ENCODE results near the gene EHD4. TPM values are rescaled to one million over a fixed set of nuclear protein-coding genes. Genes with fewer than 3 reads are reported as not detected.
A peak's percentile ranks its signal among the peaks of the same experiment; 100 is the strongest.

The EHD4 gene
- total RNA-seq, 1 donor from 2014 or later, result 32.0 TPM

GRCh38 chr15:41877631-41878354 is 94.6 kb downstream of the EHD4 start:
- ATAC-seq, result peak; percentile 17

DNA sequence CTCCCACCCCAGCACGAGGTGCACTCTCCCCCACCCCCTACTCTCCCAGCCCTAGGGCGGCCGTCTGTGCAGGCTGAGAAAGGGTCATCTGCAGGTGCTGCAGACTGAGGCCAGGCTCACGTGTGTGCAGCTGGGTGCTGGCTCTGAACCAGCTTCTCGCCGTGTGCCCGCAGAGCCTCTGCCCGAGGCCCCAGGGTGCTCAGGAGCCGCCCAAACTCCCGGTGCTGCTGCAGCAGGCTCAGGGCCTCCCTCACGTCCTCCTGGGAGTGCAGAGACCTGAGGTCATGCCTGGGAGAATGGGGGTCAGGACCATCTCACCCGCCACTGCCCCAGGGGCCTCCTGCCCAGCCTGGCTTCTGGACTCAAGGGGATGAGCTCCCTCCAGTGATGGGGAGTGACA is 95.7 kb downstream of the EHD4 start:
- ATAC-seq, result no peak

- ATAC-seq, result no peak
Observed at GRCh38 chr15:41876007-41876406, 96.3 kb downstream of the EHD4 start.

DNA sequence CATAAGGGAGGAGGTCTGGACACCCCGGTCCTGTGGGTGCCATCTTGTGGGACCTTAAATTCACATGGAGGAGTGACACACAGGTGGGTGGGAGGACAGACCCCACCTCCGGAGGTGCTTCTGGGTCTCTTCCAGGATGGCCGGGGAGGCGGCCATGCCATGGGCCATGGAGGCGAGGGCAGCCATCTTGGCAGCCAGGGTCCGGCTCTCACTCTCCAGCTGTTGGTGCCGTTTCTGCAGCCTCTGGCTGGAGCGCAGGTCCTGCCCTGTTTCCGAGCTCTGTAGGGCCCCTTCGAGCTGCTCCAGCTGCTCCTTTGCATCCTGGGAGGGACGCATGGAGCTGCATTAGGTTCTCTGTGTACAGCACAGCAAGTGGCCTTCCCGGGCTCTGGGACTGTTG is 97.6 kb downstream of the EHD4 start:
- no peak for ATAC-seq

DNA sequence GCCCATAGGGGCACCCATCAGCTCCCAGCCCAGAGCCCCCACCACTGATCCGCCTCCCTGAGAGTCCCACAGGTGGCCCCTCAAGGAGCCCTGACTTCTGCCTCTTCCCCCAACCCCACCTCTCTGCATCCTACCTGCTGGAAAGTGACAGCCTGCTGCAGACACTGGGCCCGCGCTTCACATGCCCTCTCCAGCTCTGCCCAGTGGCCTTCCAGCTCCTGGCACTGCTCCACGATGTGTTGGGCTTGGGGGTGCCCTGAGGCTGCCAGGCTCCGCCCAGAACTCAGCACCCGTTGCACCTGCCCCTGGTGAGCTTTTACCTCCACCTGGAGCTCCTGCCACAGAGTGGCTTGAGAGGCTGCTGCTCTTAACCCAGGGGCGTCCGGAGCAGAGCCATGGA is 98.6 kb downstream of the EHD4 start:
- no peak for ATAC-seq

- ATAC-seq, result no peak
Observed at GRCh38 chr15:41872166-41872747, 100.1 kb downstream of the EHD4 start.

DNA sequence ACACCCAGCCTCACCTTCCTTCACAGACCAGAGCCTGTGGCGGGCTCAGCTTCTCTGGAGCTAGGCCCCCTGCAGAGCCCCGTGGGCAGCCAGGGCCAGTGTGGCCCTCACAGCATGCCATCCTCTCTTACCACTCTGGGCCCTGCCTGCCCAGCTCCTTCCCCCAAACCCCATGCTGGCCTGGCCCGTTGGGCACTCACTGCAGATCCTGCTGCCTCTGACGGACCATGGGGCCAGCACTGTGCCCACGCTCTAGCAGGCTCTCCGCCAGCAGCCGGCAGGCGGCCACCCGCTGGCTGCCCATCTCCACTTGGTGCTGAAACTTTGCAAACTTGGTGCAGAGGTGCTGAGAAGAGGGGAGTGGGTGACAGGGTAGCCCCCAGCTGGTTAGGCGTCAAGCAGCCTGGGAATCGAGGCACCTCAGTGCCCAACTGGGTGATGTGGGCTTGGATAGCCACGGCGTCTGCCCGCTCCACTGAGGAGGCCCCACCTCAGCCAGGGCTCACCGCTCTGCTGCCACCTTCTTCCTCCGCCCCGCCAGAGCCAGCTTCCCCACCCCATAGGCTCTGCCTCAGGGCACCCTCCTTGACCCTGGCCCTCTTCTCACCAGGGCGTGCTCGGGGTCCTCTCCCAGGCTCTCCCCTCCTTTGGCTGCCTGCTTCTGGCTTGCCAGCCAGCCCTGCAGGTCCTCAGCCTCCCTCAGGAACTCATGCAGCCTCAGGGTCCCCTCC is 101.0 kb downstream of the EHD4 start:
- no peak for ATAC-seq

GRCh38 chr15:41870689-41871081 is 101.7 kb downstream of the EHD4 start:
- ATAC-seq, result peak; percentile 79

DNA sequence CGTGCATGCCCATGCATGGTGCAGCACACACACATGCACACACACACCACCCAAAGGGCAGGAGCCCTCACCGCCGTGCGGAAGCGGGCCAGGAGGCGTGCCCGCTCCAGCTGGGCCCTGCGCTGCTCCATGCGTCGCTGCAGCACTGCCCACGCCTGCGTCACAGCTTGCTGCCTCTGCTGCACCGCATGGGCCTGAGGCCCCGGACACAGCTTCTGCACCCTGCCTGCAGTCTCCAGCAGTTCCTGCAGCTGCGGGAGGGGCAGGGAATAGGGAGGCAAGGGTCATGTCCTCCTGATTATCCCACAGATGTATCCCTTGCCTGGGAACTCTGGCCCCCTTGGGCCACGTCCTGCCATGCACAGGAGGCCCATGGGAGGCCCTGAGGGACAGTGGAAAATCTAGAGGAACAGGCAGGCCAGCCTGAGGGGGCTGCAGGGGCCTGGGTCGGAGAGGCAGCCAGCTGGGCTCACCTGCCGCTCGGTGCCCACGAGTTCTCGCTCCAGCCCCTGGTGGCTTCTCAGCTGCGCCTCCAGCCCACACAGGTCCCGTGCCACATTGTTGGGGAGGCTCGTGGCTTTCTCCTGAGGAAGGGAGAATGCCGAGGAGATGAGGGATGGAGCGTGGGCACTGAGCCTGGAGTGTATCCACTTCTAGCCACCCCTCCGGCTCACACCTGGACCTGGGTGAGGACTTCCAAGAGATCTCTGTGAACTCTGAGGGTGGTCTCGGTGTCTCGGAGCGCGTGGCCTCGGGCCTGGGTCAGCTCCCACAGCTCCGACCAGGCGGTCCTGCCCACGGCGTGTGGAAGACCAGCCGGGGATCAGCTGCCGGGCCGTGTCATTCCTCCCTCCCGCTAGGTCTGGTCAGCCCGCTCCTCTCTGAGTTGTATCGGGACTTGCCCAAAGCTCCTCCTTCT is 102.3 kb downstream of the EHD4 start:
- ATAC-seq, result peak; percentile 64

DNA sequence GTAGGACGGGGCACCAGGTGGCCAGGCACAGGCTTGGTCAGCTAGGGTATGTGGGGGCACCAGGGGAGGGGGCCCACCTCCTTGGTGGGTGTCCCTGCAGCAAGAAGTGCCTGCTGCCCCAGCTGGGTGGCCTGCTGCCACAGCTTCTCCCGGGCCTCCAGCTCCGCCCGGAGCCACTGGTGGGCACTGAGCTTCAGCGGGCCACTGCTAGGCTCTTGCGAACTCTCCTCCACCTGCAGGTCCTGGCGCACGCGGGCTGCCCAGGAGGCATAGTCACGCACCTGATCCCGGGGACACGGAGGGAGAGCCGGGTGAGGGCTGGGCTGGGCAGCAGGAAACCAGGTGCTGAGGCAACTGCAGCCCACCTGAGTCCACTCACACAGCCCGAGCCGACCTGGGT is 104.0 kb downstream of the EHD4 start:
- no peak for ATAC-seq

- no peak for ATAC-seq
Observed at GRCh38 chr15:41866872-41867579, 105.3 kb downstream of the EHD4 start.

DNA sequence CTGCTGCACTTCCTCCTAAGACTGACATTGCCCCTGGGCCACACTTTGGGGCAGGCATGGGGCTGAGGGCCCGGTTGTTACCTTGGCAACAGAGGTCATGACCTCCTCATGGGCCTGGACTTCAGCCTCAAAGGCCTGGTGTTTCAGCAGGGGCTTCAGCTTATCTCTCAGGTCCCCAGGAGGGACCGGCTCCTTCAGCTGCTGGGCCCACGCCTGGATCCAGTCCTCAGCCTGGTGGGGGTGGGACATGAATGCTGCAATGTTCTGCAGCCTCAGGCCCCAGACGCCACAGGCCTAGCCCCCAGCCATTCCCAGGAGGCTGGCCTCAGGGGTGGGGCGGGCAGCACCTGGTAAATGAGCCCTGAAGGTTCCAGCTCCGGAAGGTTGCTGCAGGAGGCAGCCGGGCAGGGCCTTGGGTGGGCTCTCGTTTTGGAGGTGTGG is 106.1 kb downstream of the EHD4 start:
- ATAC-seq, result no peak

DNA sequence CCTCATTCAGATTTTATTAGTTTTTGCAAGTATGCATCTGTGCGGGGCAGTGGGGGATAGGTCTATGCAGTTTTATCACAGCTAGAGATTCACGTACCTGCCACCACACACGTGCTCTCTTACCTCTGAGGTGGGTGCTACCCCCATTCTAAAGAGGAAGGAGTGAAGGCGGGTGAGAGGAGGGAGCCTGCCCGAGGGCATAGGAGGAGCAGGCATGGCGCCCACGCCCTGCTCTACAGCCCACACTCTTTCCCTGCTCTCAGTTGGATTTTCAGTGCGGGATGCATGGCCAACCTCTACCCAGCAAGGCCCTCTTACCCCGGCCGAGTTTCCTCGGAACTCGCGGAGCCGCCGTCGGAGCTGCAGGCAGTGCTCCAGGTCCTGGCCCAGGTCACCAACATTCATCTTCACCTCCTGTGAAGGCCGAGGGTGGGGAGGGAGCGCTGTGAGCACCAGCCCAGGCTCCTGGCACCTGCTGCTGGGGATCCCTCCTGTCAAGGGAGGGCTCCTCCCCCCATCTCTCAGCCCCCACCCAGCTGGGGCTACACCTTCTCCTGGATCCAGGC is 106.8 kb downstream of the EHD4 start:
- ATAC-seq, result no peak

GRCh38 chr15:41862515-41863116 is 109.7 kb downstream of the EHD4 start:
- ATAC-seq, result no peak

DNA sequence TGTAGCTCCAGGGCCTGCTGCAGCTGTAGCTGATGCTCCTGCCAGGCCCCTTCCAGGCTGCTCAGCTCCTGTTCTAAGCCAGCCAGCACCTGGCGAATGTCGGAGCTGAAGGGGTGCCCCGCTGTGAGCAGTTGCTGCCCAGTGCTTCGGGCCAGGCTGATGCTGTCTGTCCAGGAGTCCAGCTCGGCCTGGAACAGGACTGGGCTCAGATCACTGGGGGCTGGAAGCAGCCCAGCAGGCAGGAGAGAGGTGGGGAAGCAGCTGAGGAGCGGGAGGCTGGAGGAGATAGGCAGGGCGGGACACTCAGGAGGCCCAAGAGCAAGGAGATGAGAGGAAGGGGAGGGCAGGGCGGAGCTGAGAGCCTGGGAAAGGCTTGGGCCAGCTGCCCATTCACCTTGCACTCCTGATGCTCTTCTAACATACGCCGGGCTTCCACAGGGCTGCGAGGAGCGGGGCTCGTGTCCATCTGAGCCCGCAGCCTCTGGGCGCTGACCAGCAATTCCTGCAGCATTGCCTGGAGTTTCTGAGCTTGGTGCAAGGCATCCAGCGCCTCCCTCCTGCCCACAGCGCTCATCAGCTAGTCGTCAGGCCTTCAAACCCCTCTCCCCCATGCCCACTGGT is 110.5 kb downstream of the EHD4 start:
- no peak for ATAC-seq

GRCh38 chr15:41860049-41860828 is 112.1 kb downstream of the EHD4 start:
- ATAC-seq, result no peak

DNA sequence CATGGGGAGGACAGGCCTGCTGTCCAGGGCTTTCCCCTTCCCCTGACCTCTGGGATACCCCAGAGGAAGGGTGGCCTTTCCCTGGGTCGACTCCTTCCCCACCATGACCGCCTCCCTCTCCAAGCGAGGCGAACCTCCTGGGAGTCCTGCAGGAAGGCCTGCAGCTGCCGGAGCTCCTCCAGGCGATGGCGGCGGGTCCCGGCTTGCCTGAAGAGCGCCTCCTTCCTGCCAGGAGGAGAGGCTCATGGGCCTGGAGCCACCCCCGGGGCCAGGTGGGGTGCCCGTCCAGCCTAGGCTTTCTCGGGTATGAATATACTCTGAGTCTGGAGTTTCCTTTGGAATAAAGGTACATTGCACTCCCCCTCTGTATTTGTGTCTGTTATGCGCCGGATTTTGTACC is 113.6 kb downstream of the EHD4 start:
- ATAC-seq, result no peak

DNA sequence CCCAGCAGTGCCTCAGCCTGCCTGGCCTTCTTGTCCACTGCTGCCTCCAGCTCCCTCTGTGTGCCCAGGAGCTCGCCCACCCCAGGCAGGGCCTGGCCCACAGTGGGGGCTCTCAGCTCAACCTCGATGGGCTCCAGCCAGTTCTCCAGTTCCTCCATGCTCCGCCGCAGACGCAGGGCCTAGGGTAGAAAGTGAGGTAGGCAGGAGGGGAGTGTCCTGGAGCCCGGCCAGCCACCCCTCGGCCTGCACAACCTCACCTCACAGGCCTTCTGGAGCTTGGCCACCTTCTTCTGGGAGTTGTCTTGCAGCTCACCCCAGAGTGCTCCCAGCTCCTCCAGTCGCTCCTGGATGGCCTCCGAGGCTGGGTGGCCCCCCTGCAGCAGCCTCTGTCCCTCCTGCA is 115.0 kb downstream of the EHD4 start:
- no peak for ATAC-seq

DNA sequence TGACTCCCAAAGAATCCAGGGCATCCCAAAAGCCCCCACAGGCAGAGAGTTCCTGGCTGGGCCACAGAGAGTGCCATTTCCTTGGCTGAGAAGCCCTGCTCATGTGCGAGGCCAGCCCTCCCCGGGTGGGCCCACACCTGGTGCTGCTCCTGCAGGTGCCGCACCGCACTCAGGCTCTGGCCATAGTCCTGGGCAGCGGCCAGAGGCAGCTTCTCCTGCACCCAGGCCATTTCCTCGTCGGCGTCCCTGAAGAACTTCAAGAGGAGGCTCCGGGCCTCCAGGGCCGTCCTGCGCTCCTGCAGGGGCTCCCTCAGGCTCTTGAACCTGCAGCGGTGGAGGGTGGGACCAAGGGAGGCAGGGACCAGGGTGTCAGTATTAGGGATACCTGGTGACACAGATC is 115.6 kb downstream of the EHD4 start:
- no peak for ATAC-seq

DNA sequence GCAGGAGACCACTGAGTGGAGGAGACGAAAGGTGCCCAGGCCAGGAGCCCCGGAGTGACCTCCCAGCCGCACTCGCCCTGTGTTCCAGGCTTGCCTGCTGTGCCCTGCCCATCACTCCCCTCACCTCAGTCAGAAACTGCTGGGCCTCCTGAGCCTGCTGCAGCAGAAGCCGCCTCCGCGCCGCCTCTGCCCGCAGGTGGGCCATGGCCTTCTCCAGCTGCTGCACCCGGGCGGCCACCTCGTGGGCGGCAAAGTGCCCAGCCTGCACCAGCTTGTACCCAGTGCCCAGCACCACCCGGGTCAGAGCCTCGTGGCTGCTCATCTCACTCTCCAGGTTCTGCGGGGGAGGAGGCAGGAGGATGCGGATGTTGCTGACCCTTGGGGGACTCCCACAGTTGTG is 116.1 kb downstream of the EHD4 start:
- no peak for ATAC-seq

All from esophagus mucosa (tissue), 1 donor.